ENCODE measurements around the gene ERC2. TPM values are rescaled to one million over a fixed set of nuclear protein-coding genes. Genes with fewer than 3 reads are reported as not detected.

Gene ERC2
- total RNA-seq, 1 donor from 2014 or later: 0.35 TPM

GRCh38 chr3:56183529-56183928 is 284.7 kb downstream of the ERC2 start:
- no peaks in the 10 kb centered on the region for H3K36me3 Mint-ChIP-seq (ENCODE audit: unreplicated experiment)
- no peak for TF ChIP-seq CTCF (IDR thresholded peaks at IDR 0.05)
- H3K27me3 Mint-ChIP-seq (ENCODE audit: unreplicated experiment): peaks cover 7% of the 10 kb centered on the region

GRCh38 chr3:56180433-56180832 is 287.8 kb downstream of the ERC2 start:
- no peaks in the 10 kb centered on the region for H3K9me3 Mint-ChIP-seq (ENCODE audit: unreplicated experiment)
- TF ChIP-seq CTCF (IDR thresholded peaks at IDR 0.05): no peak
- H3K27me3 Mint-ChIP-seq (ENCODE audit: unreplicated experiment): peaks cover 15% of the 10 kb centered on the region
- no peaks in the 10 kb centered on the region for H3K36me3 Mint-ChIP-seq (ENCODE audit: unreplicated experiment)
- DNase-seq (ENCODE audit: extremely low spot score, unreplicated experiment): no peak
- no peak overlapping the region for H3K4me3 Mint-ChIP-seq (ENCODE audit: unreplicated experiment)
- H3K4me1 Mint-ChIP-seq (ENCODE audit: unreplicated experiment): no peaks in the 10 kb centered on the region
- no peak overlapping the region for H3K27ac Mint-ChIP-seq (ENCODE audit: unreplicated experiment)

More at GRCh38 chr3:56183529-56183928, 284.7 kb downstream of the ERC2 start:
- Mint-ChIP-seq H3K27ac (ENCODE audit: unreplicated experiment) (no peak overlapping the region), H3K4me1 (ENCODE audit: unreplicated experiment) (no peaks in the 10 kb centered on the region), H3K4me3 (ENCODE audit: unreplicated experiment) (no peak overlapping the region), H3K9me3 (ENCODE audit: unreplicated experiment) (no peaks in the 10 kb centered on the region)
- DNase-seq (ENCODE audit: extremely low spot score, unreplicated experiment): no peak

- Mint-ChIP-seq H3K4me3 (ENCODE audit: unreplicated experiment) (no peak overlapping the region), H3K36me3 (ENCODE audit: unreplicated experiment) (no peaks in the 10 kb centered on the region), H3K27me3 (ENCODE audit: unreplicated experiment) (peaks cover 32% of the 10 kb centered on the region), H3K9me3 (ENCODE audit: unreplicated experiment) (no peaks in the 10 kb centered on the region), H3K27ac (ENCODE audit: unreplicated experiment) (no peak overlapping the region), H3K4me1 (ENCODE audit: unreplicated experiment) (peaks cover 16% of the 10 kb centered on the region)
- TF ChIP-seq CTCF (IDR thresholded peaks at IDR 0.05): no peak
- DNase-seq (ENCODE audit: extremely low spot score, unreplicated experiment): no peak
These were observed 294.7 kb downstream of the ERC2 start for GRCh38 chr3:56173601-56174000.

GRCh38 chr3:56164436-56164835 is 303.8 kb downstream of the ERC2 start:
- Mint-ChIP-seq H3K9me3 (ENCODE audit: unreplicated experiment) (peaks cover 26% of the 10 kb centered on the region), H3K27me3 (ENCODE audit: unreplicated experiment) (peaks cover 34% of the 10 kb centered on the region), H3K4me3 (ENCODE audit: unreplicated experiment) (no peak overlapping the region), H3K27ac (ENCODE audit: unreplicated experiment) (no peak overlapping the region), H3K36me3 (ENCODE audit: unreplicated experiment) (peaks cover 14% of the 10 kb centered on the region), H3K4me1 (ENCODE audit: unreplicated experiment) (peaks cover 6% of the 10 kb centered on the region)
- no peak for DNase-seq (ENCODE audit: extremely low spot score, unreplicated experiment)
- no peak for TF ChIP-seq CTCF (IDR thresholded peaks at IDR 0.05)

- Mint-ChIP-seq H3K4me3 (ENCODE audit: unreplicated experiment) (no peak overlapping the region), H3K4me1 (ENCODE audit: unreplicated experiment) (peaks cover 29% of the 10 kb centered on the region), H3K9me3 (ENCODE audit: unreplicated experiment) (peaks cover 14% of the 10 kb centered on the region), H3K27ac (ENCODE audit: unreplicated experiment) (peak overlapping the region; percentile 89), H3K27me3 (ENCODE audit: unreplicated experiment) (peaks cover 8% of the 10 kb centered on the region), H3K36me3 (ENCODE audit: unreplicated experiment) (peaks cover 11% of the 10 kb centered on the region)
- TF ChIP-seq CTCF (IDR thresholded peaks at IDR 0.05): no peak
- no peak for DNase-seq (ENCODE audit: extremely low spot score, unreplicated experiment)
These were observed 310.4 kb downstream of the ERC2 start for GRCh38 chr3:56157693-56158362.
